SK-MEL-5 (cell line): ENCODE data around the gene NTSR2. TPM values are rescaled to one million over a fixed set of nuclear protein-coding genes. Genes with fewer than 3 reads are reported as not detected.
"Not testable (repeated sequence)": the region's sequence is repeated elsewhere in the genome, so short reads cannot be mapped to it uniquely, and the experiment has no call there.

Experiments used
- DNase-seq: peaks from one replicate; pipeline ENCODE4 v3.0.0-alpha.2; 2016; ENCODE audit warnings: low read depth, low spot score
- in situ Hi-C: cut with HindIII; loops from 2 replicates; pipeline ENCODE4 v1.10.0; 2016; ENCODE audit warnings: low sequenced_read_pairs, high pct_unique_total_duplicates, low pct_unique_long_range_greater_than_20kb
- total RNA-seq: library from RNA; depleted of rRNA; stranded (reverse); fragments of >200 nt; shearing (Covaris generic); gene quantifications from 2 replicates; pipeline ENCODE4 v1.2.3, GENCODE V29; 2014

Gene NTSR2
- total RNA-seq, 1 experiment from 2014 or later = not detected

DNA sequence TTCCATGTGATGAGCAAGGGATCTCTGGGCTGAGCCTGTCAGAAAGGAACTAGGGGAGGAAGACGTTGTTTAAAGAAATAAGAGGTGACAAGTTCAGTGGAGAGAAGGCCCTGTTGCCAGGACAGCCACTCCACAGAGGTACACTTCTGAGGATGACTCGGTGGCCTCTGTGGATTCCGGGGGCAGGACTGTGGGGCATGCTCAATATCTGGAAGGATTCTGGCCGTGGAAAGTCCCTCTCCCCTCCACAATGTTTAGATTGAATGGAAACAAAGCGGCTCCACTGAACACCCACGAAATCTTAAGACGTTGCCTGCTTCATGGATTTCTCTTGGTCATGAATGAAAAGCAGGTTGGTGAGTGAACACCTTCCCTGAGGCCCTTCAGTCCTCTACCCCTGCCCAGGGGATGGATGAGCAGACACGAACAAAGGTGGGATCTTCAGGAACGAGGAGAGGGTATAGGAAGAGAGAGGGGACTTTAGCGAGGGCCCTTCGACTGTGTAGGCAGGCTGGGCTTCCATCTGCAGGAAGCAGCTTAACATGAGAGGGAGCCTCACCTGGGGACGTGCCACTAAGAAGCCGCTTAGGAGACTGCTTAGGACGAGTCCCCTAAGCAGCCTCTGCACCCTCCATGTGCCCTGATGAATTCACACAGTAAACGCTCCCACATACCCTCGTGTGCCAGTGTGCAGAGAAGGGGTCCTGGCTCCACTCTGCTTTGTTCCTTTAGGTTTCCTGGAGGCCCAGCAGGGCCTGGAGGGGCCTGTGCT, 1.9 kb downstream of the NTSR2 start:
- in situ Hi-C loops = no loop called here
- no peak for DNase-seq

GRCh38 chr2:11667194-11667593, 2.8 kb downstream of the NTSR2 start:
- in situ Hi-C loops = no loop called here

GRCh38 chr2:11665510-11666362, 4.3 kb downstream of the NTSR2 start:
- in situ Hi-C loops = no loop called here

More at GRCh38 chr2:11667194-11667593, 2.8 kb downstream of the NTSR2 start:
- DNase-seq = no peak

DNA sequence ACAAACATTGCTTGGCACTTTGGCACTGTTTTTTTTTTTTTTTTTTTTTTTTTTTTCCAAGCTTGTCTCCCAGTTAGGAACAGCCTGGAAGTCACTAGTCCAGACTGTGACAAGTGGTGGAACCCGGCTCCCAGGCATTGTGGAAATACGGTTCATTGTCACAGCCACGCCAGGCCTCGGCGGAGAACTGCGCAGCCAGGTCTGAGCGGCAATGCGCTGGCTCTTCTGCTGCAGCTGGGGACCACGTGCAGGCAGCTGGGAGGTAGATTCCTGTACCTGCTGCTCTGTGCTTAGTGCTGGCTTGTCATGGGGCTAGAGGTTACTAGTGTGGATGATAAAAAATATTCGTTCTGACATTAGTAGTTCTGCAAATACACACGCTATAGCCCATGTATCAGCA, 5.0 kb downstream of the NTSR2 start:
- in situ Hi-C loops = no loop called here
- no peak for DNase-seq

More at GRCh38 chr2:11665510-11666362, 4.3 kb downstream of the NTSR2 start:
- no peak for DNase-seq

GRCh38 chr2:11663427-11663826, 6.6 kb downstream of the NTSR2 start:
- DNase-seq = no peak
- in situ Hi-C loops = no loop called here

GRCh38 chr2:11662882-11663281, 7.1 kb downstream of the NTSR2 start:
- in situ Hi-C loops = no loop called here
- no peak for DNase-seq

DNA sequence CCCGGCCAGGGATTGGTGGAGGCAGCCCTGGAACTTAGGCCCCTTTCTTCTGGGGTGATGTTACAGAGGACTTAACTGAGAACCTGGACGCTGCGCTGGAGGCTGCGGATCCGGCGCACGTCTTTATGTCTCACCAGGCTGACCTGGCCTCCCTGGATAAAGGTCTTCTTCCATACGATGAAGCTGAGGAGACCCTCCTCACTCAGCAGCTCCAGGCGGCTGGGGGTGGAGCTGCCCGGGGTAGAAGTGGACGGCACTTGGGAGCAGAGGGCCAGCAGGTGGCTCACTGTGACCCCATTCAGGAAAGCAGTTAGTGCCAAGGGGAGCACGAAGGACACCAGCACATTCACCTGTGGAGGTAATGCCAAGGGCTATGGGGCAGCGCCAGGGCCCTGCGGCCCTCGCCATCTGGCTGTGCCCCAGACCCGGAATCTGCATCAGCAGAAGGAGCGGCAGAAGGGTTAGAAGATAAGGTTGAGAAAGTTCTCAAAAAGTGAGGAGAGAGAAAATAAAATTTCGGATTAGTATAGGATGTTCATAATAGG, 8.0 kb downstream of the NTSR2 start:
- in situ Hi-C loops = no loop called here
- no peak for DNase-seq

- in situ Hi-C loops, DNase-seq: not testable (repeated sequence)
Measured at GRCh38 chr2:11660396-11660795, 9.6 kb downstream of the NTSR2 start.

DNA sequence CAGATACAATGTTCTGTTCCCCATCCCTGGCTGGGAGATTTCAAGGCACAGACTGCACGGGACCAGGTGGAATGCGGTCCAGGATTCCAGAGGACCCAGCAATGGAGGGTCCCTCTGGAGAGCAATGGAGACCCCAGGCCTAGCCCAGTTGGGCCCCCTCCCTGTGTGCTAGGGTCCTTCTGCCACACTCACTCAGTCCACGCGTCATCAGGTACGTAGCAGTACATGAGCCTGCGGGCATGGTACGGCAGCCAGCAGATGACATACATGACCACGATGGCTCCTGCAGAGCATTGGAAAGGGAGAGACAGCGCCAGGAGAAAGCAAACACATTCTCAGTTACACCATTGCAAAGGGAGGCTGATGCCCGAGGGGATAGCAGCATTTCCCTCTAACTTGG, 10.1 kb downstream of the NTSR2 start:
- DNase-seq = no peak
- in situ Hi-C loops = no loop called here

GRCh38 chr2:11659115-11659475, 10.9 kb downstream of the NTSR2 start:
- no peak for DNase-seq
- in situ Hi-C loops = no loop called here

GRCh38 chr2:11658208-11659114, 11.5 kb downstream of the NTSR2 start:
- in situ Hi-C loops = no loop called here
- DNase-seq = no peak

DNA sequence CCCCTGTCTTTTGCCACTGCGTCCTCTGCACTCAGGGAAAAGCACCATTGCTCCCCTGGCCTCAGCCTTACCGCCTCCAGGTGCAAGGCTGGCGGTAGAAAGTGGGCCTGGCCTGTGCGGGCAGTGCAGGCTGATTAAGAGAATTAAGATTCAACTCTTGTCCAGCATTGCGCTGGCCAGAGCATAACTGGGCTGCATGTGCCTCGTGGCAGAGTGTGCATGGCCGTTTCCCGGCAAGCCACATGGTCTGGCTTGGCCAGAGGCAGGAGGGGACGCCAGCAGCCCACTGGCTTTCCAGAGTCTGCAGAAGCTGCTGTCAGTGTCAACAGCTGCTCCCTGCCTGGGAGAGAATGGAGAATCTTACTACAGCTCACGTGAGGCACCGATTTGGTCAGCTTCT, 12.3 kb downstream of the NTSR2 start:
- DNase-seq = no peak
- in situ Hi-C loops = no loop called here

- DNase-seq = no peak
- in situ Hi-C loops = no loop called here
Measured at GRCh38 chr2:11657195-11657594, 12.8 kb downstream of the NTSR2 start.

DNA sequence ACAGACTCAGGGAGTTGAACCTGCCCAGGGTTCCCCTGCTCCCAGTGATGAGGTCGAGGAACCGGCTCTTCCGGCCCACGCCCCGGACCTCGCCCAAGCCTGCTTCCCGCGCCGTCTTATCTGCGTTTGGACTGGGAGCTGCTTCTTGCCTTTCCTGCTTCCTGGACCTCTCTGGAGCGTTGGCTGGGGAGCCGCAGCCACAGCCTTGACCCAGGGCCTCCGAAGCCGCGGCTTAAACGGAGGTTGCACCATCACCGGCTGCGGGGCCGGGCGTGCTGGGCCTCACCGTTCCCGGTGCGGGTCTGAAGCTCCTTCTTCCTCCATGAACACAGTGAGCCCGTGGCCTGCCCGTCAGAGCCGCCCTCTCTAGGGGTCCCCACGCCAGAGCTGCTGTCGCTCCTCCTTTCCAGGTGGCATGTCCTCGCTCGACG, 13.3 kb downstream of the NTSR2 start:
- in situ Hi-C loops = no loop called here
- DNase-seq = no peak

DNA sequence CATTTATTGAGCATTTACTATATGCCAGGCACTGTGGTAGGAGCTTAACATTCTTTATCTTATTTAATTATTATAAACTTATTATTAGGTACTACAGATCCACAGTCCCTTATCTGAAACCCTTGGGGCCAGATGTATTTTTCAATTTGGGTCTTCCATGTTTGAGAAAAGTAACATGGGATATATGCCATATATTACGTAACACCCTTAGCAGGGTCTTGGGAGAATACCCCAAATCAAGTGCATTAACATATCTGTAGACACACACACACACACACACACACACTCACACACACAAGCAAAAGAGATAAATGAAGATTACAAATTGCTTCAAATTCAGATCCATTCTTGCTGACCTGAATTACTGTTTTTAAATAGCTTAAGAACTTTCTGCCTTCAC, 13.7 kb downstream of the NTSR2 start:
- no peak for DNase-seq
- in situ Hi-C loops = no loop called here

GRCh38 chr2:11655495-11655894, 14.5 kb downstream of the NTSR2 start:
- in situ Hi-C loops = no loop called here
- no peak for DNase-seq

DNA sequence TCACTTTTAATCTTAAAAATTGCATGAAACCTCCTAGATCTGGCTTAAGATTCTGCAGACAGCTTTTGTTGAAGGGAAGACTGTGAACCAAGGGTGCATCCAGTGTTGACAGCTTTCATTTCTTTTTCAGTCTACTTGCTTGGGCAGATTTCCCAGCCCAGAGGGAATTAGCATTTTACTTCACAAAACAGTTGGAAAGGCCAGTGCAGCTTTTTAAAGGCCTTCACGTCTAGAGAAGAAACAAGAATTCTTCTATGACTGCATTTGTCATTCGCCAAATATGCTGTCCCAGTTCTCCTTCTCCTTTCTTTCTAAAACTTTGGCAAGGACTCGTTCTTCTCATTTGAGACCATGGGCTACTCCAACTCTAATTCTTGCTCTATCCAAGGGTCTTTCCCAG, 17.4 kb downstream of the NTSR2 start:
- no peak for DNase-seq
- in situ Hi-C loops = no loop called here
